Lower lobe of right lung (tissue), 2 donors: ENCODE results near the gene CNP. TPM values are rescaled to one million over a fixed set of nuclear protein-coding genes. Genes with fewer than 3 reads are reported as not detected.
"Not testable (repeated sequence)": the region's sequence is repeated elsewhere in the genome, so short reads cannot be mapped to it uniquely, and the experiment has no call there.

ENCODE experiments used
- ATAC-seq, 2 donors: fragments of 200-7000 bp; cut with Tn5 transposase; one replicate each; pipeline ENCODE4 v1.9.1; 2020 to 2022; ENCODE audit warnings: mild to moderate bottlenecking in 2 of 2, moderate library complexity in 2 of 2
- DNase-seq: peaks from one replicate; pipeline ENCODE4 v3.0.0-alpha.2; 2020
- H3K27ac ChIP-seq: fragments of 200-600 bp; one replicate; pipeline ENCODE4 v1.8.0; 2022
- H3K27me3 ChIP-seq: fragments of 200-600 bp; one replicate; pipeline ENCODE4 v1.8.0; 2022; ENCODE audit warnings: low read depth
- H3K36me3 ChIP-seq: fragments of 200-600 bp; one replicate; pipeline ENCODE4 v1.8.0; 2022; ENCODE audit warnings: mild to moderate bottlenecking
- H3K4me1 ChIP-seq: fragments of 200-600 bp; one replicate; pipeline ENCODE4 v1.8.0; 2022
- H3K4me3 ChIP-seq: fragments of 200-600 bp; one replicate; pipeline ENCODE4 v1.8.0; 2022; ENCODE audit warnings: mild to moderate bottlenecking
- H3K9me3 ChIP-seq: fragments of 200-600 bp; one replicate; pipeline ENCODE4 v1.8.0; 2022
- CTCF ChIP-seq: fragments of 200-600 bp; IDR thresholded peaks from one replicate; pipeline ENCODE4 v1.8.0; 2022; ENCODE audit warnings: antibody characterized with exemption, mild to moderate bottlenecking
- intact Hi-C: fragments of 100-400 bp; cut with DNase I; formaldehyde crosslinking; loops from one replicate; pipeline ENCODE4 v1.11.0; 2022
- total RNA-seq: library from RNA; stranded (reverse); fragmentation: NEBNext Ultra II Directional; extraction: Animal tissue kit (Norgen Biotek cat#: 25700); gene quantifications from one replicate; pipeline ENCODE4 v1.2.1, GENCODE V29; 2021
- donor health status: DM: no; HTN: yes; CAD: no; lungs with severe emphysema.

Gene CNP
- total RNA-seq, 1 donor from 2014 or later: 46.3 TPM

- Histone ChIP-seq H3K9me3 (no peaks in the 10 kb centered on the region), H3K36me3 (no peaks in the 10 kb centered on the region), H3K4me1 (peaks cover 25% of the 10 kb centered on the region), H3K27ac (peak overlapping the region; percentile 74), H3K27me3 (no peaks in the 10 kb centered on the region), H3K4me3 (peak overlapping the region; percentile 100)
- intact Hi-C loops: no loop called here
- DNase-seq (peak; percentile 56), ATAC-seq (no peak)
- no peak for TF ChIP-seq CTCF
Observed at GRCh38 chr17:41919840-41920579, 46.6 kb upstream of the CNP start.

- ATAC-seq (no peak), DNase-seq (no peak)
- no peak for TF ChIP-seq CTCF
- Histone ChIP-seq H3K36me3 (no peaks in the 10 kb centered on the region), H3K27ac (no peak overlapping the region), H3K27me3 (no peaks in the 10 kb centered on the region), H3K4me1 (peaks cover 25% of the 10 kb centered on the region), H3K4me3 (no peak overlapping the region), H3K9me3 (no peaks in the 10 kb centered on the region)
- intact Hi-C loops: no loop called here
Observed at GRCh38 chr17:41920580-41920955, 46.0 kb upstream of the CNP start.

- intact Hi-C loops: no loop called here
- DNase-seq: no peak
Observed at GRCh38 chr17:41925991-41926590, 40.5 kb upstream of the CNP start.

GRCh38 chr17:41928693-41929251 is 37.8 kb upstream of the CNP start:
- intact Hi-C loops: no loop called here
- H3K36me3 ChIP-seq: no peaks in the 10 kb centered on the region
- H3K4me1 ChIP-seq: peaks cover 14% of the 10 kb centered on the region
- H3K27me3 ChIP-seq: no peaks in the 10 kb centered on the region
- no peak overlapping the region for H3K4me3 ChIP-seq
- H3K9me3 ChIP-seq: no peaks in the 10 kb centered on the region
- ATAC-seq (no peak), DNase-seq (no peak)
- H3K27ac ChIP-seq: no peak overlapping the region
- no peak for TF ChIP-seq CTCF

More at GRCh38 chr17:41925991-41926590, 40.5 kb upstream of the CNP start:
- TF ChIP-seq CTCF: no peak
- Histone ChIP-seq H3K9me3 (no peaks in the 10 kb centered on the region), H3K36me3 (no peaks in the 10 kb centered on the region), H3K27ac (no peak overlapping the region), H3K4me1 (peaks cover 14% of the 10 kb centered on the region), H3K4me3 (no peak overlapping the region), H3K27me3 (no peaks in the 10 kb centered on the region)
- ATAC-seq: no peak

GRCh38 chr17:41930009-41930832 is 36.4 kb upstream of the CNP start, which contains the start of gene ODAD4:
ODAD4 (plus strand) TSS chr17:41930617; CDS start chr17:41930724, 107 bp downstream.
- peaks cover 14% of the 10 kb centered on the region for H3K4me1 ChIP-seq
- intact Hi-C loops: no loop called here
- peak; percentile 99 for DNase-seq
- H3K27ac ChIP-seq: peak within 1 kb of the TSS; percentile 83
- no peaks in the 10 kb centered on the region for H3K9me3 ChIP-seq
- no peaks in the 10 kb centered on the region for H3K27me3 ChIP-seq
- ATAC-seq: peak; percentile 99
- TF ChIP-seq CTCF: peak; percentile 51
- no peaks in the 10 kb centered on the region for H3K36me3 ChIP-seq
- peak within 1 kb of the TSS; percentile 63 for H3K4me3 ChIP-seq

- Histone ChIP-seq H3K4me1 (peaks cover 14% of the 10 kb centered on the region), H3K27ac (peak overlapping the region; percentile 83), H3K4me3 (peak overlapping the region; percentile 63)
- DNase-seq, intact Hi-C loops, H3K27me3 ChIP-seq, H3K36me3 ChIP-seq, H3K9me3 ChIP-seq, ATAC-seq: not testable (repeated sequence)
Observed at GRCh38 chr17:41930833-41931156, 35.8 kb upstream of the CNP start.

- ATAC-seq, intact Hi-C loops, H3K36me3 ChIP-seq, DNase-seq, H3K4me3 ChIP-seq, H3K9me3 ChIP-seq, H3K27me3 ChIP-seq, H3K27ac ChIP-seq: not testable (repeated sequence)
- peaks cover 14% of the 10 kb centered on the region for H3K4me1 ChIP-seq
Observed at GRCh38 chr17:41931715-41932114, 34.9 kb upstream of the CNP start.
